ENCODE results near the gene CEBPZOS. TPM values are rescaled to one million over a fixed set of nuclear protein-coding genes. Genes with fewer than 3 reads are reported as not detected.

The CEBPZOS gene
- total and polyA plus RNA-seq, 10 of the 15 experiments (the other 5 are each of a cell fraction or from before 2014, with no cell fraction given), result 22.9 to 50.8 (median 39.1) TPM

- RAD21 ChIA-PET (ENCODE audit: unreplicated experiment), result interaction anchor here (1.0 to 2.0 kb wide), 5 partner anchors 12 to 709 kb away, joined by 3 to 7 read pairs (median 4); partner anchors contain the start of gene EIF2AK2
- no peak overlapping the region for H3K4me2 ChIP-seq (ENCODE audit: control insufficient read depth, insufficient read depth)
- 27% methylated on average over 17 of the region's 17 CpGs for WGBS (ENCODE audit: insufficient coverage, insufficient replicate concordance, low lambda C conversion rate, missing lambda C conversion rate)
- CTCF ChIA-PET, result interaction anchor here (0.6 to 3.4 kb wide), 45 partner anchors 8 to 1340 kb away, joined by 3 to 23 read pairs (median 4); partner anchors contain the start of genes EIF2AK2 and SULT6B1
- H3K9me3 ChIP-seq (replicated peaks; ENCODE audit: control insufficient read depth, insufficient read depth, low read length), result no peaks in the 10 kb centered on the region; the same call in 1 of the 3 replicates
- no peak overlapping the region for H2AFZ ChIP-seq (ENCODE audit: control insufficient read depth, low read depth, low read length)
- POLR2A ChIA-PET, result no interaction called here
- H3K9ac ChIP-seq (ENCODE audit: control insufficient read depth, insufficient read depth, low read length), result no peak overlapping the region
- BruUV-seq (replicated peaks), result no TSS peak
- in situ Hi-C loops (cut with MboI), result no loop called here
- H3K4me1 ChIP-seq (ENCODE audit: control insufficient read depth, insufficient read depth, low read length), result no peaks in the 10 kb centered on the region
- FAIRE-seq, result peak; percentile 92
- SMC1A ChIA-PET (ENCODE audit: uncharacterized antibody, unreplicated experiment), result interaction anchor here (0.8 to 2.2 kb wide), 14 partner anchors 10 to 709 kb away, joined by 3 to 10 read pairs (median 4); partner anchors contain the start of genes CEBPZ, EIF2AK2 and NDUFAF7
- intact Hi-C loops (cut with micrococcal nuclease; ENCODE audit: unreplicated experiment), result loop anchor here (1.0 to 10.0 kb wide), 4 partner anchors 114 to 709 kb away; no protein-coding TSS in a partner anchor
- H4K20me1 ChIP-seq (ENCODE audit: control insufficient read depth, insufficient read depth), result no peaks in the 10 kb centered on the region
- TF ChIP-seq RAD21 (IDR thresholded peaks at IDR 0.05; ENCODE audit: insufficient read depth, low read depth, low read length) (peak; percentile 73), SMC3 (IDR thresholded peaks at IDR 0.05; ENCODE audit: borderline replicate concordance, low read length) (peak; percentile 54; the same call in 1 of the 2 replicates), NKRF (conservative IDR thresholded peaks at IDR 0.05) (no peak), MLLT1 (IDR thresholded peaks at IDR 0.05) (no peak)
- TF ChIP-seq, protein P1, sequence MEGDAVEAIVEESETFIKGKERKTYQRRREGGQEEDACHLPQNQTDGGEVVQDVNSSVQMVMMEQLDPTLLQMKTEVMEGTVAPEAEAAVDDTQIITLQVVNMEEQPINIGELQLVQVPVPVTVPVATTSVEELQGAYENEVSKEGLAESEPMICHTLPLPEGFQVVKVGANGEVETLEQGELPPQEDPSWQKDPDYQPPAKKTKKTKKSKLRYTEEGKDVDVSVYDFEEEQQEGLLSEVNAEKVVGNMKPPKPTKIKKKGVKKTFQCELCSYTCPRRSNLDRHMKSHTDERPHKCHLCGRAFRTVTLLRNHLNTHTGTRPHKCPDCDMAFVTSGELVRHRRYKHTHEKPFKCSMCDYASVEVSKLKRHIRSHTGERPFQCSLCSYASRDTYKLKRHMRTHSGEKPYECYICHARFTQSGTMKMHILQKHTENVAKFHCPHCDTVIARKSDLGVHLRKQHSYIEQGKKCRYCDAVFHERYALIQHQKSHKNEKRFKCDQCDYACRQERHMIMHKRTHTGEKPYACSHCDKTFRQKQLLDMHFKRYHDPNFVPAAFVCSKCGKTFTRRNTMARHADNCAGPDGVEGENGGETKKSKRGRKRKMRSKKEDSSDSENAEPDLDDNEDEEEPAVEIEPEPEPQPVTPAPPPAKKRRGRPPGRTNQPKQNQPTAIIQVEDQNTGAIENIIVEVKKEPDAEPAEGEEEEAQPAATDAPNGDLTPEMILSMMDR (IDR thresholded peaks at IDR 0.05 in 2 of 3, conservative IDR thresholded peaks at IDR 0.05 in 1 of 3; ENCODE audit: control insufficient read depth in 2 of 3, extremely low read depth in 1 of 3, insufficient read depth in 1 of 3, low read depth in 3 of 3, low read length in 3 of 3), result peak; percentile 70 to 75 (median 73)
- H3K27ac ChIP-seq (ENCODE audit: control insufficient read depth, insufficient read depth), result no peak overlapping the region
- no peaks in the 10 kb centered on the region for H3K27me3 ChIP-seq (replicated peaks in 1 of 2; ENCODE audit: control insufficient read depth in 2 of 2, insufficient read depth in 2 of 2, low read length in 1 of 2)
- no peak for DNase-seq (ENCODE audit: low read depth, low spot score)
- H3K79me2 ChIP-seq (ENCODE audit: control insufficient read depth, insufficient read depth, low read length), result no peaks in the 10 kb centered on the region
- no peak overlapping the region for H3K4me3 ChIP-seq
- no peaks in the 10 kb centered on the region for H3K36me3 ChIP-seq (ENCODE audit: control insufficient read depth in 2 of 2, insufficient read depth in 2 of 2, low read length in 1 of 2)
- peak; percentile 91 for ATAC-seq
Observed at GRCh38 chr2:37168217-37168981, 27.9 kb upstream of the CEBPZOS start.
